Uterus (tissue), 4 donors: Measurements from ENCODE around the gene ZFYVE27. TPM values are rescaled to one million over a fixed set of nuclear protein-coding genes. Genes with fewer than 3 reads are reported as not detected.

Experiments
- DNase-seq, 2 donors: peaks; one replicate each; pipeline ENCODE4 v3.0.0-alpha.2; 2019 to 2020
- H3K27ac ChIP-seq, 2 donors: fragments of 200-600 bp; sonication (generic); 1 replicate in 1 of 2; 2 replicates in 1 of 2; pipeline ENCODE4 v1.5.1; 2016 to 2018
- H3K27me3 ChIP-seq, 2 donors: fragments of 200-600 bp; sonication (generic); one replicate each; pipeline ENCODE4 v1.5.1; 2018 to 2019; ENCODE audit warnings: control low read depth in 1 of 2
- H3K36me3 ChIP-seq, 2 donors: fragments of 200-600 bp; sonication (generic); one replicate each; pipeline ENCODE4 v1.5.1; 2019; ENCODE audit warnings: control low read depth in 1 of 2
- H3K4me1 ChIP-seq, 2 donors: fragments of 200-600 bp; sonication (generic); one replicate each; pipeline ENCODE4 v1.5.1; 2018 to 2019; ENCODE audit warnings: control low read depth in 1 of 2
- H3K4me3 ChIP-seq, 2 donors: fragments of 200-600 bp; sonication (generic); 1 replicate in 1 of 2; 2 replicates in 1 of 2; pipeline ENCODE4 v1.5.1; 2018 to 2019; ENCODE audit warnings: mild to moderate bottlenecking in 1 of 2
- H3K9me3 ChIP-seq, 2 donors: fragments of 200-600 bp; sonication (generic); one replicate each; pipeline ENCODE4 v1.5.1; 2019; ENCODE audit warnings: control low read depth in 1 of 2
- CTCF ChIP-seq, 4 experiments: fragments of 200-600 bp in 2 of 4; fragments of 450-650 bp in 2 of 4; sonication (generic) in 2 of 4; IDR thresholded peaks; one replicate each; pipeline ENCODE4 v1.5.1; 2016 to 2019; ENCODE audit warnings: antibody characterized with exemption in 4 of 4, mild to moderate bottlenecking in 2 of 4, moderate library complexity in 1 of 4
- POLR2A ChIP-seq, 2 donors: fragments of 450-650 bp; IDR thresholded peaks; one replicate each; pipeline ENCODE4 v1.6.1; 2016; ENCODE audit warnings: antibody characterized with exemption in 2 of 2, mild to moderate bottlenecking in 1 of 2, moderate library complexity in 1 of 2
- intact Hi-C: fragments of 100-400 bp; cut with DNase I; formaldehyde crosslinking; loops from one replicate; pipeline ENCODE4 v1.15.1; 2023; ENCODE audit warnings: low total_unique reads
- total RNA-seq, 4 donors: library from RNA; depleted of rRNA in 3 of 4; stranded (reverse); fragments of >200 nt in 3 of 4; gene quantifications; one replicate each; pipeline versions ENCODE4 v1.1.0 to v1.2.4, GENCODE V29; 2014 to 2023
- donor health status: DM: yes; HTN: yes; CAD: no.

Gene ZFYVE27
- total RNA-seq, 4 donors from 2014 or later, result 2.8 to 32.3 (median 16.7) TPM

DNA sequence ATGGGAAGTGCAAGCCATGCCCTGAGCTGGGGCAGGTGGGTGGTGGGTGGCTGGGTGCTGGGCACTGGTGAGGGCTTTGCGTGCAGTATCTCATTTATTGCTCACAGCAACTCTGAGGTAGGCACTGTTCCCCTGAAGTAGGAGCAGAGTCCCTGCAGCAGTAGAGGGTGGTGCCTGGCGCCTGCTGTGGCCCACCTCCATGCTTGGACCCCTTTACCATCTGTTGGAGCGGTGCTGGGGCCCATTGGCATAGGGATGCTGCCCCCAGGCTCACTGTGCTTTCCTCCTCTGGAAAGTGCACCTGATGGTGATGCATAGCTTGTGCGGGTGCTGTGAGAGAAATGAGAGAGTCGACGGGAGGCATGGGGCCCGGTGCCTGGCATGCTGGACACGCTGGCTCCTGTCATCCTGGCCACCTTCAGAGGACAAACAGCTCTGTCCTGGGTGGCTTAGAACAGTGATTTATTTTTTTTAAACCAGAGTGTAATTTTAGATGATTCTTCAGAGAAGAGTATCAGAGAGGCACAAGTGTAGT lies 24.5 kb downstream of the ZFYVE27 start:
- DNase-seq, result no peak

GRCh38 chr10:97762056-97762455 lies 25.1 kb downstream of the ZFYVE27 start:
- H3K27me3 ChIP-seq, result no peaks in the 10 kb centered on the region
- H3K4me1 ChIP-seq, result no peaks in the 10 kb centered on the region
- no peak for TF ChIP-seq CTCF (IDR thresholded peaks at IDR 0.05)
- TF ChIP-seq POLR2A (IDR thresholded peaks at IDR 0.05), result no peak
- intact Hi-C loops, result no loop called here
- no peak for DNase-seq
- H3K36me3 ChIP-seq, result no peaks in the 10 kb centered on the region
- H3K4me3 ChIP-seq, result no peak overlapping the region
- no peak overlapping the region for H3K27ac ChIP-seq
- H3K9me3 ChIP-seq, result no peaks in the 10 kb centered on the region

More for the DNA sequence above, 24.5 kb downstream of the ZFYVE27 start:
- Histone ChIP-seq H3K4me3 (no peak overlapping the region), H3K27ac (no peak overlapping the region), H3K36me3 (no peaks in the 10 kb centered on the region), H3K4me1 (no peaks in the 10 kb centered on the region), H3K27me3 (no peaks in the 10 kb centered on the region), H3K9me3 (no peaks in the 10 kb centered on the region)
- intact Hi-C loops, result no loop called here
- TF ChIP-seq CTCF (IDR thresholded peaks at IDR 0.05) (no peak), POLR2A (IDR thresholded peaks at IDR 0.05) (no peak)

- H3K27ac ChIP-seq, result no peak overlapping the region
- no peaks in the 10 kb centered on the region for H3K27me3 ChIP-seq
- DNase-seq, result no peak
- H3K9me3 ChIP-seq, result no peaks in the 10 kb centered on the region
- TF ChIP-seq POLR2A (IDR thresholded peaks at IDR 0.05) (no peak), CTCF (IDR thresholded peaks at IDR 0.05) (no peak)
- no peak overlapping the region for H3K4me3 ChIP-seq
- no peaks in the 10 kb centered on the region for H3K4me1 ChIP-seq
- no peaks in the 10 kb centered on the region for H3K36me3 ChIP-seq
- intact Hi-C loops, result no loop called here
These were observed 25.9 kb downstream of the ZFYVE27 start for GRCh38 chr10:97762816-97763215.

- H3K9me3 ChIP-seq, result no peaks in the 10 kb centered on the region
- H3K27me3 ChIP-seq, result no peaks in the 10 kb centered on the region
- no peaks in the 10 kb centered on the region for H3K36me3 ChIP-seq
- no peak overlapping the region for H3K4me3 ChIP-seq
- no peak for DNase-seq
- intact Hi-C loops, result no loop called here
- no peaks in the 10 kb centered on the region for H3K4me1 ChIP-seq
- no peak for TF ChIP-seq CTCF (IDR thresholded peaks at IDR 0.05)
- no peak for TF ChIP-seq POLR2A (IDR thresholded peaks at IDR 0.05)
- no peak overlapping the region for H3K27ac ChIP-seq
These were observed 26.5 kb downstream of the ZFYVE27 start for GRCh38 chr10:97763411-97763810.

DNA sequence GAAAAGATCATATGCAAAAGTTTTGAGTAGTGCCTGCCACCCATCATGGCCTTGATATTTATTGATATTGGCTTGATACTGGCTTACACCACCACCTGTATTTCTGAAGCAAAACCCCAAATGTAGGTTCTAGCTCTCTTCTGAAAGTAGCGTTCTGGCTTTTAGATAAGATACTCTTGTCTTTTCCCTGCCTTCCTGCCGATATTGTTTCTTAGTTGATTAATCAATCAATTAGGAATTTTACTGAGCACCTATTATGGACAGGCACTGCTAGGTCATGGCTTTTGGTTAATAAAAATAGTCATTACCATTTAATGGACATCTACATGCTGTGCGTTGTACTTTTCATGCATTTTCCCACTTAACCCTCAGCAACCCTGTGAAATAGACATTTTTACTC lies 27.0 kb downstream of the ZFYVE27 start:
- Histone ChIP-seq H3K27me3 (no peaks in the 10 kb centered on the region), H3K4me1 (no peaks in the 10 kb centered on the region), H3K4me3 (no peak overlapping the region), H3K27ac (no peak overlapping the region), H3K36me3 (no peaks in the 10 kb centered on the region), H3K9me3 (no peaks in the 10 kb centered on the region)
- intact Hi-C loops, result no loop called here
- no peak for DNase-seq
- TF ChIP-seq CTCF (IDR thresholded peaks at IDR 0.05) (no peak), POLR2A (IDR thresholded peaks at IDR 0.05) (no peak)
